Neuron (in vitro differentiated cells): Measurements from ENCODE around the gene NMNAT2.
"Not testable (repeated sequence)": the region's sequence is repeated elsewhere in the genome, so short reads cannot be mapped to it uniquely, and the experiment has no call there.

Source experiments
- H2AFZ ChIP-seq: one replicate; pipeline ENCODE4 v1.6.1; 2013; ENCODE audit warnings: low read depth, mild to moderate bottlenecking, inconsistent platforms, low read length, moderate library complexity
- H3K27me3 ChIP-seq: one replicate; pipeline ENCODE4 v1.6.1; 2013; ENCODE audit warnings: low read length; ENCODE audit not compliant: insufficient read depth
- H3K36me3 ChIP-seq: one replicate; pipeline ENCODE4 v1.6.1; 2013; ENCODE audit warnings: low read length; ENCODE audit not compliant: insufficient read depth
- H3K4me1 ChIP-seq: one replicate; pipeline ENCODE4 v1.6.1; 2013; ENCODE audit warnings: low read length; ENCODE audit not compliant: insufficient read depth
- H3K4me3 ChIP-seq: 2 replicates; pipeline ENCODE4 v1.5.1; 2013; ENCODE audit warnings: mild to moderate bottlenecking, low read length, moderate library complexity
- H3K9me3 ChIP-seq: one replicate; pipeline ENCODE4 v1.6.1; 2013; ENCODE audit warnings: low read length

The NMNAT2 gene

GRCh38 chr1:183281553-183282091 is 136.6 kb downstream of the NMNAT2 start:
- no peaks in the 10 kb centered on the region for H3K36me3 ChIP-seq
- peaks cover 8% of the 10 kb centered on the region for H3K4me1 ChIP-seq
- H3K27me3 ChIP-seq = no peaks in the 10 kb centered on the region

GRCh38 chr1:183281039-183281438 is 137.1 kb downstream of the NMNAT2 start:
- no peaks in the 10 kb centered on the region for H3K27me3 ChIP-seq
- H3K36me3 ChIP-seq = no peaks in the 10 kb centered on the region
- no peaks in the 10 kb centered on the region for H3K9me3 ChIP-seq
- peaks cover 6% of the 10 kb centered on the region for H3K4me1 ChIP-seq
- no peak overlapping the region for H3K4me3 ChIP-seq
- no peak overlapping the region for H2AFZ ChIP-seq

More at GRCh38 chr1:183281553-183282091, 136.6 kb downstream of the NMNAT2 start:
- no peak overlapping the region for H3K4me3 ChIP-seq
- H3K9me3 ChIP-seq = no peaks in the 10 kb centered on the region
- no peak overlapping the region for H2AFZ ChIP-seq

GRCh38 chr1:183279835-183280234 is 138.3 kb downstream of the NMNAT2 start:
- H2AFZ ChIP-seq = no peak overlapping the region
- no peaks in the 10 kb centered on the region for H3K36me3 ChIP-seq
- peaks cover 6% of the 10 kb centered on the region for H3K4me1 ChIP-seq
- H3K9me3 ChIP-seq = no peaks in the 10 kb centered on the region
- no peak overlapping the region for H3K4me3 ChIP-seq
- H3K27me3 ChIP-seq = no peaks in the 10 kb centered on the region

GRCh38 chr1:183278739-183279591 is 139.2 kb downstream of the NMNAT2 start:
- Histone ChIP-seq H3K36me3 (no peaks in the 10 kb centered on the region), H3K27me3 (no peaks in the 10 kb centered on the region), H3K4me3 (no peak overlapping the region), H3K4me1 (peaks cover 6% of the 10 kb centered on the region), H3K9me3 (no peaks in the 10 kb centered on the region), H2AFZ (no peak overlapping the region)

- Histone ChIP-seq H2AFZ (no peak overlapping the region), H3K27me3 (no peaks in the 10 kb centered on the region), H3K36me3 (no peaks in the 10 kb centered on the region), H3K4me1 (peaks cover 6% of the 10 kb centered on the region), H3K4me3 (no peak overlapping the region), H3K9me3 (no peaks in the 10 kb centered on the region)
Observed at GRCh38 chr1:183277821-183278738, 140.1 kb downstream of the NMNAT2 start.

- H3K27me3 ChIP-seq = no peaks in the 10 kb centered on the region
- H3K36me3 ChIP-seq = no peaks in the 10 kb centered on the region
- H3K9me3 ChIP-seq = no peaks in the 10 kb centered on the region
- H2AFZ ChIP-seq = no peak overlapping the region
- peaks cover 3% of the 10 kb centered on the region for H3K4me1 ChIP-seq
- H3K4me3 ChIP-seq = no peak overlapping the region
Observed at GRCh38 chr1:183276386-183277080, 141.6 kb downstream of the NMNAT2 start.

- Histone ChIP-seq H3K4me3 (no peak overlapping the region), H3K27me3 (no peaks in the 10 kb centered on the region), H3K36me3 (no peaks in the 10 kb centered on the region), H3K9me3 (no peaks in the 10 kb centered on the region), H2AFZ (no peak overlapping the region), H3K4me1 (peaks cover 3% of the 10 kb centered on the region)
Observed at GRCh38 chr1:183275322-183275721, 142.9 kb downstream of the NMNAT2 start.

- Histone ChIP-seq H3K27me3 (no peaks in the 10 kb centered on the region), H3K4me3 (no peak overlapping the region), H3K4me1 (peaks cover 3% of the 10 kb centered on the region), H2AFZ (no peak overlapping the region), H3K36me3 (no peaks in the 10 kb centered on the region), H3K9me3 (no peaks in the 10 kb centered on the region)
Observed at GRCh38 chr1:183274836-183275235, 143.3 kb downstream of the NMNAT2 start.

- H3K27me3 ChIP-seq, H3K4me1 ChIP-seq, H2AFZ ChIP-seq, H3K4me3 ChIP-seq, H3K9me3 ChIP-seq, H3K36me3 ChIP-seq: not testable (repeated sequence)
Observed at GRCh38 chr1:183273984-183274383, 144.2 kb downstream of the NMNAT2 start.

GRCh38 chr1:183273300-183273699 is 144.9 kb downstream of the NMNAT2 start:
- Histone ChIP-seq H2AFZ (no peak overlapping the region), H3K4me1 (no peaks in the 10 kb centered on the region), H3K9me3 (no peaks in the 10 kb centered on the region), H3K27me3 (no peaks in the 10 kb centered on the region), H3K36me3 (no peaks in the 10 kb centered on the region), H3K4me3 (no peak overlapping the region)

GRCh38 chr1:183272390-183272848 is 145.8 kb downstream of the NMNAT2 start:
- Histone ChIP-seq H3K9me3 (no peaks in the 10 kb centered on the region), H2AFZ (no peak overlapping the region), H3K4me1 (no peaks in the 10 kb centered on the region), H3K36me3 (no peaks in the 10 kb centered on the region), H3K27me3 (no peaks in the 10 kb centered on the region), H3K4me3 (no peak overlapping the region)

- H3K9me3 ChIP-seq = no peaks in the 10 kb centered on the region
- H2AFZ ChIP-seq = no peak overlapping the region
- H3K4me3 ChIP-seq = no peak overlapping the region
- H3K36me3 ChIP-seq = no peaks in the 10 kb centered on the region
- no peaks in the 10 kb centered on the region for H3K4me1 ChIP-seq
- no peaks in the 10 kb centered on the region for H3K27me3 ChIP-seq
Observed at GRCh38 chr1:183270541-183271141, 147.5 kb downstream of the NMNAT2 start.
